ENCODE measurements around the gene ZFYVE9.

Gene ZFYVE9

DNA sequence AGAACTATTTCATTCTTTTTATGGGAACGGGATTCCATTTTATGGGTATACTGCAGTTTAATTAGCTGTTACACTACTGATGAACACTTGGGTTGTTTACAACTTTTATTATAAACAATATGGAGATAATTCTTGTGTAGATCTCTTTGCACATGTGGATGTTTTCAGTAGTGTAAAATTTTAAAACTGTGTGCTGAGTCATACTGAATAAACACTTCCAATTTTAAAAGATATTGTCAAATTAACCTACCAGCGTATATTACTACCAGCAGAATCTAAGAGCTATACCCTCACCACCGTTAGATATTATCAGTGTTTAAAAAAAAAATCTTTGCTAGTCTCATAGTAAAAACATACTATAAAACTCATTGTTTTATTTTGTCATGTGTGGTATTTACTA is 118.0 kb downstream of the ZFYVE9 start:
- DNase-seq = no peak

GRCh38 chr1:52263153-52263910 is 121.4 kb downstream of the ZFYVE9 start:
- no peak for DNase-seq

DNA sequence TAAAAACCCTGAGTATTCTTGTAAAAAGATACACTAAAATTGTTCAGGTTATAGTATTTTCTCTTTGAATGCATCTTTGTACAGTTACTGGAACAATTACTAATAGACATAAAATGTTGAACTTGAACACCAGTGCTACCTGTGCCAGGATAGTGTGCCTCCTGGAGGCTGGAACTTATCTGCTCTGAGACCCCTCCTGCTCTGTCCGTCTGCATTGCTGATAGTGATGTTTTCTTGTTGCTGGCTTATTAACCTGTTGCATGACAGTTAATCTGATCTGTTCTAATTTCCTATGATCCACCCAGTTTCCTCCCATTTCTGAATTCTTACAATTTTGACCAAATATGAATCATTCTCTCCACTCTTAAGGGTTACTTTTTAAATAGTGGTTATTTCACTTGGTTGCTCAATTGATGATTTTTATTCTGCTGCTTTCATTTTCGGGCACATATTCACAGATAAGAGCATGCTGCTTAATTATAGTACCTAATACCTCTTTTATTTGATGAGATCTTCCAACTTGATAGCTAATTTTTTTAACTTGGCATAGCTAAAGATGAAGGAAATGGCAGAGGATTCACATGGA is 122.7 kb downstream of the ZFYVE9 start:
- no peak for DNase-seq

- DNase-seq = no peak
Observed at GRCh38 chr1:52266507-52266906, 124.6 kb downstream of the ZFYVE9 start.

DNA sequence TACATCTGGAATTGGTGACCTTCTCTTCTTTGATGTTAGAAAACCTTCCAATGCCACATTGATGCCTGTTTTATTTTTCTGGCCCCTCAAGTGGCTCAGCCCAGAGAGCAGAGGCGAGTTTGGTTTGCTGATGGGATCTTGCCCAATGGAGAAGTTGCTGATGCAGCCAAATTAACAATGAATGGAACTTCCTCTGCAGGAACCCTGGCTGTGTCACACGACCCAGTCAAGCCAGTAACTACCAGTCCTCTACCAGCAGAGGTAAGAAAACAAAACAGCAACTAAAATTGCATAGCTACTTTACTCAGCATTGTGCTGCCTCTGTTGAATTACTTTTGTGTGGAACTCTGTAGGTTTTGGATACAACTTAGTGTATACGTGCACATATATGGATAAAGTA is 126.5 kb downstream of the ZFYVE9 start:
- no peak for DNase-seq

DNA sequence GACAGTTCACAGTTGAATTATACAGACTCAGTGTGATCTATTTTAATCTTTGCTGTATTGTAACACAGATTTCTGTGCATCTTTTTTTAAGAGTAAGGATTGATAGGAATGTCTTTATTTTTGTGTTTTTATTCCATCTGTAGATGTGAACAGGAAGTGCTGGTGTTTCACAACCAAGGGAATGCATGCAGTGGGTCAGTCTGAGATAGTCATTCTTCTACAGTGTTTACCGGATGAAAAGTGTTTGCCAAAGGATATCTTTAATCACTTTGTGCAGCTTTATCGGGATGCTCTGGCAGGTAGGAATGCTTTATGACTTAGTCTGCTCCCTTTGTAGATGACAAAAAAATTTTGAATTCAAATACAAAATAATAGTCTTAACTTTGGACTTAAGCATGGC is 139.6 kb downstream of the ZFYVE9 start:
- no peak for DNase-seq

DNA sequence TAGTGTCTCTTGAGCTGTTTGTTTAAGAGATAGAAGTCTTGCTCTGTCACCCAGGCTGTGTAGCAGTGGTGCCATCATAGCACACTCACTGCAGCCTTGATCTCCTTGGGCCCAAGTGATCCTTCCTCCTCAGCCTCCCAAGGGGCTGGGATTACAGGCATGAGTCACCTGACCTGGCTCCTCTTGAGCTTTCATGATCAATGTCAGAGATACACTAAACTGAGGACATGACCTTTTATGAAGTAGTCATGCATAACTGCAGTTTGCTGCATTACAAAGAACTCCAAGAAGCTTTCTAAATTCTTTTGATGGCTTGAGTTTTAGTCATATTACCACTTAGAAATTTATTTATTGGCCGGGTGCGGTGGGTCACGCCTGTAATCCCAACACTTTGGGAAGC is 146.4 kb downstream of the ZFYVE9 start:
- no peak for DNase-seq

GRCh38 chr1:52294580-52294979 is 152.7 kb downstream of the ZFYVE9 start:
- no peak for DNase-seq

DNA sequence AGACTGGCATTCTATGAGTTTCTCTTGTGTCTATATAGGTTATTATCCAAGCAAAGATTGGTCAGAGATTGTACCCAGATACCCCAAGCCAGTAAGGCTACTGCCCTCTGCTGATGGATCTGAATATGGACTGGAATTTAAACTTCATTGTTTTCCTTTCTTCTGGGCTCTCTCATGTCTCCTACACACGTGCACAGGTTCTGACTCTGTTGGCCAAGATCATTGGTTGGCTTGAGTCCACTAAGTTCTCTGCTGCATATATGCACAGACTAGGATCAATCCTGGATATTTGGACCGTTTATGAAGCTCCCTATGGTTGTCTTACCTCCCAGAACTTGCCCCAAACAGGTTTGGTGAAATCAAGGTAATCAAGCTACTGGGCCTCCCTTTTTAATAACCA is 154.5 kb downstream of the ZFYVE9 start:
- DNase-seq = no peak

GRCh38 chr1:52305417-52306226 is 163.7 kb downstream of the ZFYVE9 start:
- no peak for DNase-seq

DNA sequence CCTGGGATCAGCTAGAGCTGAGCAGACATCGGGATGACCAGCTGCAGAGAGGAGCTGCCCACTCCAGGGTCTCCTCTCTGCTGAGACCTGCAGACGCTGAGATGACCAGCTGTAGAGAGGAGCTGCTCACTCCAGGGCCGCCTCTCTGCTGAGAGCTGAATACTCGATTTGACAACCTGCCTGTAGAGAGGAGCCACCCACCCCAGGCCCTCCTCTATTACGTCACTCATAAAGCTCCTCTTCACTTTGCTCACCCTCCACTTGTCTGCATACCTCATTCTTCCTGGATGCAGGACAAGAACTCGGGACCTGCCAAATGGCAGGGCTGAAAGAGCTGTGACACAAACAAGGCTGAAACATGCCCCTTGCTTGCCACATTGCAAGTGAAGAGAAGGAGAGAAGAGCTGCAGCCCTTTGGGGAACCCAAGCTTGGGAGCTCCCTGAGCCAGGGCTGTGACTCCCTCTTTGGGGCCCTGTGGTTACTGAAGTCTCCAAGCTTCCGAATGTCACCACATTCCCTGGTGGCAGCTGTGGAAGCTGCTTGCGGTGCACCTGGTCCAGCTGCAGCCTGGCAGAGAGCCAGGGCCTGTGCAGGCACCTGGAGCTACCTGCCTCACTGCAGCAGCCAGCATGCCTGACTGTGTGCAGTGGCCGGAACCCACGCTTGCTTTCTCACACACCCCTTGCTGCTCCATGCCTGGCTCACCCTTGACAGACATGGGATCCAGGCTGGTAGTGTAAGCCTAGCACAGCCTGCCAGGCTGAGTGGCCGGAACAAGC is 164.5 kb downstream of the ZFYVE9 start:
- DNase-seq = no peak

GRCh38 chr1:52321061-52321460 is 179.2 kb downstream of the ZFYVE9 start:
- no peak for DNase-seq

- no peak for DNase-seq
Observed at GRCh38 chr1:52323731-52324130, 181.8 kb downstream of the ZFYVE9 start.

DNA sequence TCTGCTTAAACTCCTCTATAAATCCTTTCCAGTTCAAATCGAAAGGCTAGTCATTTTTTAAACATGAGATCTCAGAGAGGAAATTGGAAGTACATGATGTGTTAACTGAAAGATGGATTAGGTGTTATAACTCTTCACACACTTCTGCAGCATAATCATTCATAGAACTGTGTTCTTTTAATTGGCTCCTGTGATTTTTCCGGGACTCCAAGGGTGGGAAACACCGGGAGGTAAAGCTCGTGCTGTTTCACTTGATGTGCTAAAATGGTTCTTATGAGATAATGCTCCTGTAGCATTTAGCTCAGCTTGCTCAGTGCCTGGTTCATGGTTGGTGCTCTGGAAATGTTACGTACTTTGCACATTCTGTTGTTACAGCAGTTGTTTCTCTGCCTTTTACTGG is 183.9 kb downstream of the ZFYVE9 start:
- no peak for DNase-seq

GRCh38 chr1:52328615-52329014 is 186.7 kb downstream of the ZFYVE9 start:
- DNase-seq = no peak

GRCh38 chr1:52332411-52332810 is 190.5 kb downstream of the ZFYVE9 start:
- no peak for DNase-seq

DNA sequence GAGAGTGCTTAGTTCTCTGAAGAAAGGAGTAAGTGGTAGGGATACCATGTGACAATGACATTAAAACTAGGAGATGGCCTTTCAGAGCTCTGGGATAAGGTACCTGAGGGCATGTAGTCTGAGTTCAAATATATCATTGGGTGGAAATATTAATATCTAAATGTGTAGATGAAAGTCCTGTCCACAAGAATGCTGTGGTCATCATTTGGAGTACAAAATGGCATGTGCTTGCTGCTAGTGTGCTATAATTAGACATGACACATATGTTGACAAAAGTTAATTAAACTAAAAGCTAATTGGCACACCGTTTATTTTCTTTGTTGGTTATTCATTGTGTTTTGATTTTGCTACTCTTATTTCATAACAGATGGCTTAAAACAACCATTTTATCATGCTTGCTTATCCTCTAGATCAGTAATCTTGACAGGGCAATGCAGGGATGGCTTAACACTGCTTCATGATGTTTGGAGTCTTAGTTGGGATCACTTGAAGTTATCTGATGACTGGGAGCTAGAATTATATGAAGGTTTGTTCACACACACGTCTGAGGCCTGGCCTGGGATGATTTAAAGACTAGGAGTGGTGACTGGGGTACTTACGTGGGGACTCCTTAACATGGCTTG is 193.1 kb downstream of the ZFYVE9 start:
- DNase-seq = no peak

DNA sequence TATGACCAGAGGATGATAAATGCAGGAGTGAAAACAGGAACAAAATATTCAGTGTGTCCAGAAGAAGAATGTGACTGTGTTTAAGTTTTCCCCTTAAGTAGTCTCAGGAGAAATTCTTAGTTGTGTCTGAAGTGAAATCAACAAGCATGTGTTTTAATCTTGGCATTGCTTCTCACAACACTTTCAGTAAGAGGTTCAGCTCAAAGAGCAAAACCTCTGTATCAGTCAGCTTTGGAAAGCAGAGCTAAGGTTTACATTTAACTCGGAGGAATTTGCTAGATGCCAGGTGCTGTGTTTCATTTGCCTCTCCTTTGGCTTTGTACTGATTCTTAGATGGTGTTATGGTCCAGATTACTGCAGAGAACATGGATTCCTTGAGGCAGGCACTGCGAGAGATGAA is 195.6 kb downstream of the ZFYVE9 start:
- no peak for DNase-seq

- DNase-seq = no peak
Observed at GRCh38 chr1:52341655-52342260, 199.9 kb downstream of the ZFYVE9 start.

- DNase-seq = no peak
Observed at GRCh38 chr1:52343979-52344378, 202.1 kb downstream of the ZFYVE9 start.

DNA sequence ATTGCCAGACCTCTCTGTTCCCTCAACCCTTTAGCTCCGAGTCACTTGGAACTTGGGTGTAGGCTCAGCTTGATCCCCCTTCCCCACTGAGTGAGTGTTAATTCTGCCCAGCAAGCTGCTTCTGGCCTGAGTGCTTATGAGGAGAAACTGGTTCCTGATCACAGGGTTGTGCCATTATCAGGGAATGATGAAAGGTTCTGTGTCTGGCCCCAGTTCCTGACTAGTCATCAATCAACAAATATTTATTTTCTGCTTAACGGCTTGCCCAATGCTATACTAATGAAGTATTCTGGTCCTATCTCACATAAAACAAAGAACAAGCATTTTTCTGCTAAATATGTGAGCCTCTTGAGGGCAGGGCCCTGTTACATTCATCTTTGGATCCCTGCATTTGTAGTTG is 203.4 kb downstream of the ZFYVE9 start:
- DNase-seq = no peak

GRCh38 chr1:52346653-52347052 is 204.8 kb downstream of the ZFYVE9 start:
- no peak for DNase-seq

Measured in effector CD8-positive, alpha-beta T cell (primary cell).